Hindlimb muscle (tissue), 1 donor: ENCODE measurements around the gene LIMK1. TPM values are rescaled to one million over a fixed set of nuclear protein-coding genes. Genes with fewer than 3 reads are reported as not detected.
A peak's percentile ranks its signal among the peaks of the same experiment; 100 is the strongest.

Source experiments
- DNase-seq: peaks from one replicate; pipeline ENCODE4 v3.0.0-alpha.2; 2013
- polyA plus RNA-seq: library from polyadenylated mRNA; unstranded; fragments of 120-200 nt; gene quantifications from one replicate; pipeline ENCODE4 v1.2.1, GENCODE V29; 2013; ENCODE audit not compliant: insufficient read length

The LIMK1 gene
- polyA plus RNA-seq, 1 donor = 14.6 TPM

- no peak for DNase-seq
Measured at GRCh38 chr7:74056096-74056915, 27.3 kb upstream of the LIMK1 start.

- DNase-seq = no peak
Measured at GRCh38 chr7:74057216-74057925, 26.2 kb upstream of the LIMK1 start.

- no peak for DNase-seq
Measured at GRCh38 chr7:74057987-74058386, 25.6 kb upstream of the LIMK1 start.

GRCh38 chr7:74058486-74058885, 25.1 kb upstream of the LIMK1 start:
- no peak for DNase-seq

GRCh38 chr7:74059037-74059436, 24.6 kb upstream of the LIMK1 start:
- no peak for DNase-seq

GRCh38 chr7:74059681-74060588, 23.7 kb upstream of the LIMK1 start:
- no peak for DNase-seq

- DNase-seq = peak; percentile 77
Measured at GRCh38 chr7:74061840-74062539, 21.6 kb upstream of the LIMK1 start.

- DNase-seq = no peak
Measured at GRCh38 chr7:74063223-74063641, 20.4 kb upstream of the LIMK1 start.

GRCh38 chr7:74063646-74064045, 20.0 kb upstream of the LIMK1 start:
- no peak for DNase-seq

GRCh38 chr7:74064696-74065095, 18.9 kb upstream of the LIMK1 start:
- DNase-seq = no peak

GRCh38 chr7:74066626-74067025, 17.0 kb upstream of the LIMK1 start:
- DNase-seq = no peak

GRCh38 chr7:74068378-74069085, 15.1 kb upstream of the LIMK1 start:
- DNase-seq = no peak

- DNase-seq = no peak
Measured at GRCh38 chr7:74069086-74069541, 14.5 kb upstream of the LIMK1 start.

GRCh38 chr7:74069790-74070618, 13.6 kb upstream of the LIMK1 start:
- no peak for DNase-seq

GRCh38 chr7:74070619-74070921, 13.0 kb upstream of the LIMK1 start:
- DNase-seq = no peak

GRCh38 chr7:74071121-74071520, 12.5 kb upstream of the LIMK1 start:
- no peak for DNase-seq

GRCh38 chr7:74074770-74075169, 8.8 kb upstream of the LIMK1 start:
- DNase-seq = no peak

- no peak for DNase-seq
Measured at GRCh38 chr7:74078461-74078860, 5.1 kb upstream of the LIMK1 start.

GRCh38 chr7:74082770-74083116, 861 bp upstream of the LIMK1 start:
- DNase-seq = no peak

GRCh38 chr7:74083928-74084721, 521 bp downstream of the LIMK1 start:
- no peak for DNase-seq
